Measurements from ENCODE around the gene CRB3.

GRCh38 chr19:6478815-6479214 is 14.7 kb downstream of the CRB3 start:
- TF ChIP-seq CTCF (conservative IDR thresholded peaks at IDR 0.05; ENCODE audit: low read depth, low read length) (no peak), USF2 (IDR thresholded peaks at IDR 0.05; ENCODE audit: low read depth, low read length) (no peak), BHLHE40 (IDR thresholded peaks at IDR 0.05; ENCODE audit: low read depth, low read length) (no peak), RAD21 (IDR thresholded peaks at IDR 0.05; ENCODE audit: low read length) (no peak), FOS (IDR thresholded peaks at IDR 0.05; ENCODE audit: low read depth, low read length) (no peak), POLR2A (IDR thresholded peaks at IDR 0.05; ENCODE audit: low read depth, low read length) (no peak), MAFK (IDR thresholded peaks at IDR 0.05; ENCODE audit: low read depth, low read length) (no peak), CEBPB (IDR thresholded peaks at IDR 0.05; ENCODE audit: low read depth, low read length) (no peak), RCOR1 (IDR thresholded peaks at IDR 0.05; ENCODE audit: insufficient replicate concordance, low read length) (no peak), MXI1 (IDR thresholded peaks at IDR 0.05; ENCODE audit: borderline replicate concordance, low read depth, low read length) (no peak), MAZ (IDR thresholded peaks at IDR 0.05; ENCODE audit: borderline replicate concordance, low read depth, low read length) (no peak)
